Neural progenitor cell (in vitro differentiated cells): ENCODE results near the gene TBC1D32. TPM values are rescaled to one million over a fixed set of nuclear protein-coding genes. Genes with fewer than 3 reads are reported as not detected.

ENCODE experiments used
- DNase-seq: peaks from one replicate; pipeline ENCODE4 v3.0.0-alpha.2; 2016; ENCODE audit warnings: low spot score
- H2AFZ ChIP-seq: fragments of 200-600 bp; sonication (generic); replicated peaks from 2 replicates; pipeline ENCODE4 v1.6.1; 2016; ENCODE audit warnings: antibody characterized with exemption
- H3F3A ChIP-seq: fragments of 200-600 bp; sonication (generic); 2 replicates; pipeline ENCODE4 v1.6.1; 2016; ENCODE audit warnings: antibody characterized with exemption, low read depth
- H3K27ac ChIP-seq: fragments of 200-600 bp; sonication (generic); 2 replicates; pipeline ENCODE4 v1.5.1; 2016; ENCODE audit warnings: mild to moderate bottlenecking
- H3K27me3 ChIP-seq: fragments of 200-600 bp; sonication (generic); 2 replicates; pipeline ENCODE4 v1.6.1; 2016; ENCODE audit warnings: mild to moderate bottlenecking, moderate library complexity
- H3K36me3 ChIP-seq: fragments of 200-600 bp; sonication (generic); 2 replicates; pipeline ENCODE4 v1.5.1; 2016
- H3K4me1 ChIP-seq: fragments of 200-600 bp; sonication (generic); 2 replicates; pipeline ENCODE4 v1.6.1; 2016; ENCODE audit warnings: mixed run types
- H3K4me2 ChIP-seq: fragments of 200-600 bp; sonication (generic); 2 replicates; pipeline ENCODE4 v1.6.1; 2016
- H3K4me3 ChIP-seq: fragments of 200-600 bp; sonication (generic); 2 replicates; pipeline ENCODE4 v1.5.1; 2016
- H3K79me2 ChIP-seq: fragments of 200-600 bp; sonication (generic); 2 replicates; pipeline ENCODE4 v1.6.1; 2016; ENCODE audit warnings: low read depth
- H3K9ac ChIP-seq: fragments of 200-600 bp; sonication (generic); 2 replicates; pipeline ENCODE4 v1.6.1; 2016
- H3K9me3 ChIP-seq: fragments of 200-600 bp; sonication (generic); 2 replicates; pipeline ENCODE4 v1.5.1; 2016; ENCODE audit warnings: low read depth
- H4K20me1 ChIP-seq: fragments of 200-600 bp; sonication (generic); 2 replicates; pipeline ENCODE4 v1.6.1; 2016; ENCODE audit warnings: low read depth
- H3K27ac Mint-ChIP-seq: 3 replicates; pipeline ENCODE4 v1.8.0; 2021; ENCODE audit warnings: mixed read lengths
- H3K27me3 Mint-ChIP-seq: 2 replicates; pipeline ENCODE4 v1.8.0; 2022; ENCODE audit warnings: low read depth, mild to moderate bottlenecking, inconsistent platforms, moderate library complexity, mixed read lengths; ENCODE audit not compliant: insufficient read depth
- H3K36me3 Mint-ChIP-seq: 3 replicates; pipeline ENCODE4 v1.8.0; 2021; ENCODE audit warnings: mixed read lengths
- H3K4me1 Mint-ChIP-seq: 3 replicates; pipeline ENCODE4 v1.8.0; 2021; ENCODE audit warnings: mixed read lengths
- H3K4me3 Mint-ChIP-seq: 3 replicates; pipeline ENCODE4 v1.8.0; 2021; ENCODE audit warnings: mild to moderate bottlenecking, moderate library complexity, mixed read lengths
- H3K9me3 Mint-ChIP-seq: 3 replicates; pipeline ENCODE4 v1.8.0; 2020; ENCODE audit warnings: mixed read lengths
- EZH2 ChIP-seq: fragments of 200-600 bp; sonication (generic); IDR thresholded peaks from 2 replicates; pipeline ENCODE4 v1.6.1; 2017; ENCODE audit warnings: antibody characterized with exemption, mild to moderate bottlenecking, moderate library complexity
- EZH2phosphoT487 ChIP-seq: fragments of 200-600 bp; sonication (generic); IDR thresholded peaks from 2 replicates; pipeline ENCODE4 v1.6.1; 2017; ENCODE audit warnings: antibody characterized with exemption
- total RNA-seq: library from RNA; depleted of rRNA; stranded (reverse); fragments of >200 nt; gene quantifications from 2 replicates; pipeline ENCODE4 v1.2.3, GENCODE V29; 2015; ENCODE audit warnings: low replicate concordance
- TF ChIP-seq, protein P1 (sequence below): fragments of 200-600 bp; sonication (generic); IDR thresholded peaks from 2 replicates; pipeline ENCODE4 v1.5.1; 2017; ENCODE audit warnings: antibody characterized with exemption, mild to moderate bottlenecking

TBC1D32 gene
- total RNA-seq, 1 donor from 2014 or later, result 29.7 TPM

DNA sequence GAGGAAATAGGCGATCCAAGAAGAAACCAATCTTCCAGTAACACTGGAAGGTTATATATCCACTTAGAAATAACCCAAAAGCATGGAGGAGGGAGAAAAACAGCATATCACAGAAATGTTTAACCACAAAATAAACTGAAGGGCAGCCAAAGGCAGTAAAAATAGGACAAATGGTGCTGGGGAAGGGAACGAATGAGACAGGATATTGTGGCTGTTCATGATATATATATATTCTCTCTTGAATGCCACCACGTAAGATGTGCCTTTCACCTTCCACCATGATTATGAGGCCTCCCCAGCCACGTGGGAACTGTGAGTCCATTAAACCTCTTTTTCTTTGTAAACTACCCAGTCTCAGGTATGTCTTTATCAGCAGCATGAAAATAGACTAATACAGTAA, 162.4 kb downstream of the TBC1D32 start:
- H3K4me2 ChIP-seq, result no peak overlapping the region
- no peaks in the 10 kb centered on the region for H4K20me1 ChIP-seq
- Mint-ChIP-seq H3K36me3 (no peaks in the 10 kb centered on the region), H3K4me3 (no peak overlapping the region), H3K4me1 (no peaks in the 10 kb centered on the region), H3K9me3 (peaks cover 3% of the 10 kb centered on the region), H3K27ac (no peak overlapping the region), H3K27me3 (no peaks in the 10 kb centered on the region)
- DNase-seq, result no peak
- no peak overlapping the region for H2AFZ ChIP-seq
- H3K9me3 ChIP-seq, result no peaks in the 10 kb centered on the region
- TF ChIP-seq EZH2 (no peak), EZH2phosphoT487 (no peak)
- TF ChIP-seq, protein P1, sequence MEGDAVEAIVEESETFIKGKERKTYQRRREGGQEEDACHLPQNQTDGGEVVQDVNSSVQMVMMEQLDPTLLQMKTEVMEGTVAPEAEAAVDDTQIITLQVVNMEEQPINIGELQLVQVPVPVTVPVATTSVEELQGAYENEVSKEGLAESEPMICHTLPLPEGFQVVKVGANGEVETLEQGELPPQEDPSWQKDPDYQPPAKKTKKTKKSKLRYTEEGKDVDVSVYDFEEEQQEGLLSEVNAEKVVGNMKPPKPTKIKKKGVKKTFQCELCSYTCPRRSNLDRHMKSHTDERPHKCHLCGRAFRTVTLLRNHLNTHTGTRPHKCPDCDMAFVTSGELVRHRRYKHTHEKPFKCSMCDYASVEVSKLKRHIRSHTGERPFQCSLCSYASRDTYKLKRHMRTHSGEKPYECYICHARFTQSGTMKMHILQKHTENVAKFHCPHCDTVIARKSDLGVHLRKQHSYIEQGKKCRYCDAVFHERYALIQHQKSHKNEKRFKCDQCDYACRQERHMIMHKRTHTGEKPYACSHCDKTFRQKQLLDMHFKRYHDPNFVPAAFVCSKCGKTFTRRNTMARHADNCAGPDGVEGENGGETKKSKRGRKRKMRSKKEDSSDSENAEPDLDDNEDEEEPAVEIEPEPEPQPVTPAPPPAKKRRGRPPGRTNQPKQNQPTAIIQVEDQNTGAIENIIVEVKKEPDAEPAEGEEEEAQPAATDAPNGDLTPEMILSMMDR, result no peak
- no peak overlapping the region for H3K27ac ChIP-seq
- H3K9ac ChIP-seq, result no peak overlapping the region
- no peaks in the 10 kb centered on the region for H3K4me1 ChIP-seq
- H3K36me3 ChIP-seq, result no peaks in the 10 kb centered on the region
- H3K27me3 ChIP-seq, result no peaks in the 10 kb centered on the region
- no peaks in the 10 kb centered on the region for H3K79me2 ChIP-seq
- no peaks in the 10 kb centered on the region for H3F3A ChIP-seq
- no peak overlapping the region for H3K4me3 ChIP-seq

DNA sequence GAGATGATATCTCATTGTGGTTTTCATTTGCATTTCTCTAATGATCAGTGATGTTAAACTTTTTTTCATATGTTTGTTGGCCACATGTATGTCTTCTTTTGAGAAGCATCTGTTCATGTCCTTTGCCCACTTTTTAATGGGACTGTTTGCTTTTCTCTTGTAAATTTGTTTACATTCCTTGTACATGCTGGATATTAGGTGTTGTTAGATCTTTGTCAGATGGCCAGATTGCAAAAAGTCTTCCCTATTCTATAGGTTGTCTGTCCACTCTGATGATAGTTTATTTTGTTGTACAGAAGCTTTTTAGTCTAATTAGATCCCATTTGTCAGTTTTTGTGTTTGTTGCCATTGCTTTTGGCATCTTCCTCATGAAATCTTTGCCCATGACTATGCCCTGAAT, 172.4 kb downstream of the TBC1D32 start:
- TF ChIP-seq EZH2phosphoT487, result no peak
- TF ChIP-seq, protein P1, result no peak
- no peak for TF ChIP-seq EZH2
- Histone ChIP-seq H3K79me2 (no peaks in the 10 kb centered on the region), H3K27me3 (no peaks in the 10 kb centered on the region), H3K9ac (no peak overlapping the region), H3F3A (no peaks in the 10 kb centered on the region), H3K4me3 (no peak overlapping the region), H3K4me2 (no peak overlapping the region), H3K36me3 (no peaks in the 10 kb centered on the region), H4K20me1 (no peaks in the 10 kb centered on the region), H2AFZ (no peak overlapping the region), H3K9me3 (no peaks in the 10 kb centered on the region), H3K4me1 (no peaks in the 10 kb centered on the region), H3K27ac (no peak overlapping the region)
- H3K36me3 Mint-ChIP-seq, result peaks cover 8% of the 10 kb centered on the region
- no peaks in the 10 kb centered on the region for H3K4me1 Mint-ChIP-seq
- no peaks in the 10 kb centered on the region for H3K27me3 Mint-ChIP-seq
- H3K4me3 Mint-ChIP-seq, result no peak overlapping the region
- no peak for DNase-seq
- H3K27ac Mint-ChIP-seq, result no peak overlapping the region
- H3K9me3 Mint-ChIP-seq, result no peaks in the 10 kb centered on the region

DNA sequence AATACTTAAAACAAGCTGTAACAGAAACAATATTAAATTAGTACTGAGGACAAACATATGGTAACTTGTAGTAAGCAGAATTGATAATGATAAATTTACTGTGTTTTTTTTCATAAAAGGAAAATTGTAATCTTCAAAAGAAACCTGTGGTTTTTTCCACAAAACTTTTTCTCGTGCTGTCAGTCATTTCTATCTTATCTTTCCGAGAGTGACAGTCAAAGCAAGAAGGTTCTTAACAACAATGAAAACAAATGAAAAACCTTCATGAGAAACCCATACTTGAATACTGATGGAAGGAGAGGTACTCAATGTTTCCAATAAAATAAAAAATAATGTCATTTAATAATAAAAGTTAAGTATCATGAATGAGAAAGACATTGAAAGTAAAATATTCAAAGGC, 174.0 kb downstream of the TBC1D32 start:
- no peak overlapping the region for H3K4me3 ChIP-seq
- no peak overlapping the region for H3K9ac ChIP-seq
- no peaks in the 10 kb centered on the region for H3K4me1 ChIP-seq
- Mint-ChIP-seq H3K36me3 (peaks cover 8% of the 10 kb centered on the region), H3K27ac (no peak overlapping the region), H3K27me3 (no peaks in the 10 kb centered on the region), H3K9me3 (no peaks in the 10 kb centered on the region), H3K4me1 (no peaks in the 10 kb centered on the region), H3K4me3 (no peak overlapping the region)
- no peak overlapping the region for H3K27ac ChIP-seq
- H3K79me2 ChIP-seq, result no peaks in the 10 kb centered on the region
- no peak for DNase-seq
- H3K9me3 ChIP-seq, result no peaks in the 10 kb centered on the region
- no peaks in the 10 kb centered on the region for H3K36me3 ChIP-seq
- no peak overlapping the region for H3K4me2 ChIP-seq
- no peaks in the 10 kb centered on the region for H3F3A ChIP-seq
- TF ChIP-seq EZH2 (no peak), EZH2phosphoT487 (no peak)
- TF ChIP-seq, protein P1, result no peak
- no peak overlapping the region for H2AFZ ChIP-seq
- no peaks in the 10 kb centered on the region for H4K20me1 ChIP-seq
- no peaks in the 10 kb centered on the region for H3K27me3 ChIP-seq
